GM18951 (cell line): ENCODE measurements around the gene RASSF4.

ENCODE experiments used
- POLR2A ChIP-seq: IDR thresholded peaks from 4 replicates; pipeline ENCODE4 v1.6.1; 2011; ENCODE audit warnings: mild to moderate bottlenecking; ENCODE audit not compliant: insufficient read length, insufficient read depth; ENCODE audit errors: extremely low read depth
- in situ Hi-C: fragments of 300-500 bp; cut with MboI; formaldehyde crosslinking; loops from one replicate; pipeline ENCODE4 v1.12.0; 2022; ENCODE audit warnings: low sequenced_read_pairs, mixed read lengths, inconsistent platforms; ENCODE audit not compliant: unreplicated experiment

Gene RASSF4, protein sequence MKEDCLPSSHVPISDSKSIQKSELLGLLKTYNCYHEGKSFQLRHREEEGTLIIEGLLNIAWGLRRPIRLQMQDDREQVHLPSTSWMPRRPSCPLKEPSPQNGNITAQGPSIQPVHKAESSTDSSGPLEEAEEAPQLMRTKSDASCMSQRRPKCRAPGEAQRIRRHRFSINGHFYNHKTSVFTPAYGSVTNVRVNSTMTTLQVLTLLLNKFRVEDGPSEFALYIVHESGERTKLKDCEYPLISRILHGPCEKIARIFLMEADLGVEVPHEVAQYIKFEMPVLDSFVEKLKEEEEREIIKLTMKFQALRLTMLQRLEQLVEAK

DNA sequence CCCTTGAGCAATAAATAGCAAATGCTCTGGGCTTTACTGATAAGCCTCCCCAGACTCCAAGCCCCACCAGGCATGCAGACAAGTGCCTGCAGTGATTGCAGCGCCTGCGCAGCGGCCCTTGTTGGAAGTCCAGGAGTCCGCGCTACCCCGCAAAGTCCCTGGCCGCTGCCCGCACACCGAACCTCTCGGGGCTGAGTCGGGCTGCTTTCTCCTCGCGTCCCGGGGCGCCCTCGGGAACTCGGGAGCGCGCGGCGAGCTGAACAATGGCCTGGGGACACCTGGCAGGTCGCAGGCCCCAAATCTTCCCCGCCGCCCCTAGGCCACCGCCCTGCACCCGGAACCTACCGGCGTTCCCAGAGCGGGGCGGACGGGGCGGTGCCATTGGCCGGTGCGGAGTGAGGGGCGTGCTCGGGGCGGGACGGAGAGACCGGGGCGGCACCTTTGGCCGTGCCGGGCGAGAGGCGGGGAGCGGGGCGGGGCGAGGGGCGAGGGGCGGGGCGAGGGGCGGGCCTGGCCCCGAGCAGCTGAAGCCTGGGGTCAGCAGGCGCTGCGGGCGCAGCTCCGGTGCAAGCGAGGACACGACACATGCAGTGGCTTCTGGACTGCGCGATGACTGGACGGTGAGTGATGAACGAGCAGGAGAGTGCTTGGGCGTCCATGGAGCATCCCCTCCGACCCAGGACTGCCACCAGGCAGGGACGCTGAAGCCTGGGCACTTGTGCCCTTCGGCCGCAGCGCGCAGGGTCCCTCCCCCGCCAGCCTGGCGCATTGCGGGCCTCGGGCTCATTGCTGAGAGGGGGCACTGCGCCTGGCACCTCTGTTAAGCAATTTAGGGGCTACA, at the start of gene RASSF4:
TSS of gene RASSF4 (plus strand) at position 556 of the 841 bp plus-strand sequence. CDS start 10,401 bp downstream, outside the sequence.
- TF ChIP-seq POLR2A = peak; percentile 95

DNA sequence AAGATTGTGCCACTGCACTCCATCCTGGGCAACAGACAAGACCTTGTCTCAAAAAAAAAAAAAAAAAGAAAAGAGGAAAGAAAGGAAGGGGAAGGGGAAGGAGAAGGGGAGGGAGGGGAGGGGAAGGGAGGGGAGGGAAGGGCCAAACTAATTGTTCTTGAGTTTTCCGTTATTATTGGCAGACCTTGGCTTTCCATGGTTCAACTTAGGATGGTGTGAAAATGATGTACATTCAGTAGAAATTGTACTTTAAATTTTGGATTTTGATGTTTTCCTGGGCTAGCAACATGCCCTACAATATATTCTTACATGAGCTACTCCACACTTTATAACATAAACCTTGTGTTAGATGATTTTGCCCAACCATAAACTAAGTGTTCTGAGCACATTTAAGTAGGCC, 49.7 kb upstream of the RASSF4 start:
- TF ChIP-seq POLR2A = no peak

More for the DNA sequence above, at the start of gene RASSF4:
- in situ Hi-C loops = no loop called here

DNA sequence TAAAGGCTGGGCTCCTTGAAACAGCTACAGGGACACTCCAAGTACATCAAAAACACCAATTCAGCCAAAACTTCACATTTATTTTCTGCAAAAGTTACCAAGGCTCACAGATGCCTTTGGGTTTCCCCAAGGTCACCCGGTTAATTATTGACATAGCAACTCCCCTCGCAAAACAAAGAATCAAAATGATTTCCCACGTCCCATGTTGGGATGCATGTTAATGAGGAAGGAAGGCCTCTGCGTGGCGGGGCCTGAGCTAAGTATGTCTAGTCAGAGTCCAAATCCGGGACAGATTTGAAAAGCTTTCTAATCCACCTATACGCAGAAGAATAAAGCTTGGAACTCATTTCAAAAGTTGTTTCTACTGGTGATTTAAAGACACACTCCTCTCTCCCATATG, 49.0 kb upstream of the RASSF4 start:
- in situ Hi-C loops = no loop called here
- no peak for TF ChIP-seq POLR2A

More for the DNA sequence above, 49.7 kb upstream of the RASSF4 start:
- in situ Hi-C loops = no loop called here

DNA sequence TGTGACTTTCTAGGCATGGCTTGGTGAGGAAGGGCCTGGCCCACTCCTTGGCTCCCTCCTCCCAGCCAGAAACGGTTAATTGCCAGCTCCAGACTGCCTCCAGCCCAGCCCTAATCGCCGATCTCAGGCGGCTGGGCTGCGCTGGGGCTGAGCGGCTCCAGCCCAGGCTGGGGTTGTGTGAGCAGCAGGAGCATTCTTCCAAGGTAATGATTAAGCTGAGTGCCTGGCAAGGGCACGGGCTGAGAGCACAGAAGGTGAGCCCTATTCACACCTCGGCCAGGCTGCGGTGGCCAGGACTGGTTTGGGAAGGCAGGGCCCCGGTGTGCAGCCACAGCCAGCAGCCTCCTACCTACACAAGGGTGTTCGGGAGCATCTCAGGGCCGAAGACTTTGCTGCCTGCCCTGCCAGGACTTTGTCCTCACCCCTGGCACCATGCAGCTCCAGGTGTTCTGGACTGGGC, 48.5 kb upstream of the RASSF4 start, which contains the start of gene TMEM72:
TSS of gene TMEM72 (plus strand) at position 257 of the 460 bp plus-strand sequence. CDS start at position 433, 176 bp downstream.
- no peak for TF ChIP-seq POLR2A
- in situ Hi-C loops = no loop called here

DNA sequence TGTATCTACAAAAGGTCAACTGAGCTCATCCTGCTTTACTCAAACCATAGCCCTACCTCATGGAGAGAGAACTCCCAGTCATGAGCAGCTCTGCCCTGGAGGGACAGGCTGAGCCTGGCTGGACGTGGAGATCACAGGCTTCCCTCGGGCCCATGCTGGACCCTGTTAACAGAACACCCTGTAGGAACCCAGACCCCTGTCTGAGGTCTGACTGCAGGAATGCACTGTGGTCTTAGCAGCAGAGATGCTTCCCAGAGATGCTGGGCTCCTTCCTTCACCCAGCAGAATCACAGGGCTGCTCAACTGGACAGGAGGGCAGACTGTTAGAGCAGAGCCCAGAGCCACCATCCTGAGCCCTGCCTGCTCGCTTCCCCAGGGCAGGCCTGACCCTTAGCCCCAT, 47.7 kb upstream of the RASSF4 start:
- in situ Hi-C loops = no loop called here
- no peak for TF ChIP-seq POLR2A

DNA sequence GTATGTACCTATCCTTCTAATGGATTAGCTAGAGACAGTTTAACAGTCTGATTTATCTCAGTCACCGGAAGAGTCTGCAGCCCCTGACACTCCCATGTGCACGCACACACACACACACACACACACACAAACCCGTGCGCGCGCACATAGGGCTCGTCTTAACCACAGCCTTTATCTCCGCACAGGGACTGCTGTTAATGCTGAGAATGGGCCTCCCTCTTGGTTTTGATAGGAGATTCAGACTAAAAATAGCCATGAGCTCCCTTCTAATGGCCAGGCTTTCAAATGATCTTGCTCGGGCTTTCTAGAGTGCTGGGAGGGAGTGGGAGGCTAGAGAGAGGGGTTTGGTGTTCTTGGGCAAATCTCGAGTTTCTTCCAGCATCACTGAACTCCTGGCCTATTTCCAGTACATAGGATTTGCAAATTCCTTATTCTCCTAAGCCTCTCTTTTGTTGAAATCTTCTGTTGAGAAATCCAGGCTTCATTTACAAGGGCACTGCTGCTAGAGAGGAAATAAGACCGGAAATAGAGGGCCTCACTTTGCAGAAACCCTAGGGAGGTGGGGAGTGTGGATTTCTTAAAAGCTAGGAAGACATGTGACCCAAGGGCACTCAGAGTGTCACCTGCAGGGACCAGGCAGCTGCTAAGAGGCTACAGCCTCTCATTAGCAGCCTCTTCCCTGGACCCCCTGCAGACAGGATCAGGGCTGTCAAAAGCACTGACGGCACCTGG, 46.1 kb upstream of the RASSF4 start:
- no peak for TF ChIP-seq POLR2A
- in situ Hi-C loops = no loop called here

DNA sequence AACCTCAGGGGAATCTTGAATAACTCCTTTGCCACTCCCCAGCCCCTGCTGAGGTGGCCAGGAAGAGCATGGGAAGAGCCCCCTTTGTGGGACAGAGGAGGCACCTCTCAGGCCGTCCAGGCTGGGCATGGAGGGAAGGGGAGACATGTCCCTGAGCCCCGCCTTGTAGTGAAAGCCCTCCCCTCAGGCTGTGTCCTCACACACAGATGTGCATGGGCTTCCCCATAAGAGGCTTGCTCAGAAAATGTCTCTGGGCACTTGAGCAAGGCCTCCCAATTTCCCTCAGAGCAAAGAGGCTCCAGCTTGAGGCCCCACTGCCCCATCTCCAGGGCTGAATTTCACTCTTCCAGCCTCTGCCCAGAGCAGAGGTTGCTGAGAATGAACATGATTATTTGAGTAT, 44.7 kb upstream of the RASSF4 start:
- no peak for TF ChIP-seq POLR2A
- in situ Hi-C loops = no loop called here

DNA sequence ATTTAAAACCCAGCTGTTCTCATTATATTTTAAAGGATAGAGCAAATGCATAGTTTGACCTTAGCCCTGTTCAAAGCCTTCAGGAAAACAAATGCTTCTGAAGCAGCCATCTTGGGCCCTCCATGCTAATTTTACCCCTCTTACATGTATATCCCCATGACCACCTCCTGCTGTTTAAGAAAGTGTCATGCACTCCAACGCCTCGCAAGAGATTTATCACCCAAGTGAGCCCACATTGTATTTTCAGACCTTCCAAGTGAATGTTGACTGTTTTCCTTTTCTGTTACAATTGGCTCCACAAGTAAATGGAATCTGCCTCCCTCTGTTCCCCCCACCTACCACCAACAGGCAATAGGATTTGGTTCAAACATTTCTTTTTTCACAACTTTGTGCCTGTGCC, 43.2 kb upstream of the RASSF4 start:
- in situ Hi-C loops = no loop called here
- TF ChIP-seq POLR2A = no peak

DNA sequence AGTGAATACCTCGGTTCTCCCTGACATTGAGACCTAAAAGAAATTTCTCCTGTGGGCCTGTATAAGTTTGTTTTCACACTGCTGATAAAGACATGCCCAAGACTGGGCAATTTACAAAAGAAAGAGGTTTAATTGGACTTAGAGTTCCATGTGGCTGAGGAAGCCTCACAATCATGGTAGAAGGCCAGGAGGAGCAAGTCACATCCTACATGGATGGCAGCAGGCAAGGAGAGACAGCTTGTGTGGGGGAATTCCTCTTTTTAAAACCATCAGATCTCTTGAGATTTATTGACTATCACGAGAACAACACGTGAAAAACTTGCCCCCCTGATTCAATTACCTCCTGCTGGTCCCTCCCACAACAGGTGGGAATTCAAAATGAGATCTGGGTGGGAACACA, 41.8 kb upstream of the RASSF4 start:
- in situ Hi-C loops = no loop called here
- no peak for TF ChIP-seq POLR2A

DNA sequence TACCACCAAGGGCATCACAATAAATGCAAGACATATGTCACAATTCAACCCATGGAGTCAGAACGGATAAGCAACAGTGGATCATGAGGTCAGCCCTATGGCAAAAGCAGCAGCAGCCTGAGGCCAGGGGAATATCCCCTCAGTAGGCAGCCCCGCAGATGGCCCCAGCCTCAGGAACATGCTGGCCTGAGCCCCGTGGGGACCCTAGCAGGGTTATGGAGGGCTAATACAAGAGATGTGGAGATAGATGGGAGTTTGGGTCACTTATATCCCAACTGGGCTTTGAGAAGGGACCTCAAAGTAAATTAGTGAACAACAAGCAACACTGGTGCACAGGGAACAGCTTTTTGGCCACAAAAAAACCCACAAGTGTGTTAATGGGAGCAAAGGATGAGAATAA, 39.4 kb upstream of the RASSF4 start:
- TF ChIP-seq POLR2A = no peak
- in situ Hi-C loops = no loop called here

DNA sequence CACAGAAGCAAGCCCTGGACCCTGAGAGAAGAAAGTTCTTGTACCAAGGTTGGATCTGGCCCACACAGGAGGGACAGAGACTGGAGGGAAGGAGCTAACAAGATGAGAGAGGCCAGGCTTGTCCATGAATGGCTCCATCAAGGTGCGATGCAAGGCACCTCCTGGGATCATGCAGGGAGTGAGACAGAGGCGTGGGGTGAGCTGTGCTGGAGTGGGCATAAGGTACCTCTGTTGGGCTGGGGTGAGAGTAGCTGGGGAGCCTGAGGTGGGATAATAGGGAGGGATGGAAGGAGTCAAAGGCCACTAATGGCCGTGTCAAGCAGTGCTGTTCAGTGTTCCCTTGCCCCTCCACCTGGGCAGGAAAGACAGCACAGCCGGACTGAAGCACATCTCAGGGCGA, 38.5 kb upstream of the RASSF4 start:
- TF ChIP-seq POLR2A = no peak
- in situ Hi-C loops = no loop called here

DNA sequence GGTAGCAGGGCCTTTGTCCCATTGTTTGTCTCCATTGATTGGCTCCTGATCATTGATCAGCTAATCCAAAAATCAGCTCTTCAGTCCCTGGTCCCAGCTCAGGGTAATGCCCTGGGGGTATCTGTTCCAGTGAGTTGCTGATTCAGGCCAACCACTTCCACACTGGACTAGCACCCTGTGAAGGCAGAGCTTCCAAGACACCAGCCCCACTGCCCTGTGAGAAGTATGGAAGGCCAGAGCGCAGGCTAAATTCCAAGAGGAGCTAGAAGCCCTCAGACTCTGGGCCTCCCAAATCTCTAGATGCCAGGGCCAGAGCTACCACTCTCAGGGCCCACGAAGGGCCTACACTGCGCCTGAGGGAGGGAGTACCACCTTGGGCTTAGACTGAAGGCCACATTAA, 38.1 kb upstream of the RASSF4 start:
- no peak for TF ChIP-seq POLR2A
- in situ Hi-C loops = no loop called here

DNA sequence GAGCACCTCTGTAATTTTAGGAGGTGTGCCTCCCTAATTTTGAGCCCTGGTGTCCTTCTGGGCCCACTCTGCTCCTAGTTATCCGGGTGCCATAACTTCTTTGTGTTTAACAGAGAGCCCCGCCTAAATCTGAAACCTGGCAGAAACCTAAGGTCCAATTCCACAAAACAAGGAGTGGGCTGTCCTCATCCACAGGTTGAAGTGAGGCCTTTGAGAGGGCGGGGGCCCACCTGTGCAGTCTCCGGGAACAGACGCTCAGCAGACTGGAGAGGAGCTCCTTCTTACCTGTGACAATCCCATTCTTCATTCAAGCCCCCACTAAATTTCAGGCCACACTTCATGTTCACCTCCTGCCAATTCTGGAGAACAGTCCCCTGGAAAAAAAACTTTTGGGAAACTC, 37.6 kb upstream of the RASSF4 start:
- TF ChIP-seq POLR2A = no peak
- in situ Hi-C loops = no loop called here
